Lung (tissue), 12 donors: ENCODE measurements around the gene UNC5B. TPM values are rescaled to one million over a fixed set of nuclear protein-coding genes. Genes with fewer than 3 reads are reported as not detected.

Experiments used
- ATAC-seq: fragments of 200-7000 bp; cut with Tn5 transposase; one replicate; pipeline ENCODE4 v1.9.1; 2020; ENCODE audit warnings: moderate number of reproducible peaks; ENCODE audit not compliant: insufficient read depth, low FRiP score
- DNase-seq, 3 donors: peaks; one replicate each; pipeline ENCODE4 v3.0.0-alpha.2; 2013 to 2017
- H3K27ac ChIP-seq, 2 donors: one replicate each; pipeline ENCODE4 v1.5.1; 2013; ENCODE audit warnings: mild to moderate bottlenecking in 2 of 2, moderate library complexity in 2 of 2, control low read depth in 1 of 2, inconsistent platforms in 1 of 2, low read depth in 1 of 2, low read length in 1 of 2
- H3K27me3 ChIP-seq, 3 donors: one replicate each; pipeline ENCODE4 v1.5.1; 2013; ENCODE audit warnings: low read length in 2 of 3; ENCODE audit not compliant: control insufficient read depth in 3 of 3, insufficient read depth in 3 of 3
- H3K36me3 ChIP-seq, 4 donors: one replicate each; pipeline ENCODE4 v1.5.1; 2013; ENCODE audit warnings: low read length in 4 of 4, mild to moderate bottlenecking in 1 of 4, moderate library complexity in 1 of 4; ENCODE audit not compliant: control insufficient read depth in 4 of 4, insufficient read depth in 4 of 4
- H3K4me1 ChIP-seq, 5 donors: one replicate each; pipeline ENCODE4 v1.5.1; 2013; ENCODE audit warnings: low read length in 5 of 5, mild to moderate bottlenecking in 2 of 5, moderate library complexity in 1 of 5; ENCODE audit not compliant: control insufficient read depth in 5 of 5, insufficient read depth in 5 of 5
- H3K4me3 ChIP-seq: one replicate; pipeline ENCODE4 v1.5.1; 2013; ENCODE audit warnings: mild to moderate bottlenecking, control low read depth, moderate library complexity
- H3K9ac ChIP-seq, 2 donors: one replicate each; pipeline ENCODE4 v1.5.1; 2013; ENCODE audit warnings: low read length in 2 of 2, control low read depth in 1 of 2; ENCODE audit not compliant: insufficient read depth in 1 of 2
- H3K9me3 ChIP-seq, 4 donors: one replicate each; pipeline ENCODE4 v1.5.1; 2013; ENCODE audit warnings: low read length in 3 of 4, mild to moderate bottlenecking in 1 of 4, moderate library complexity in 1 of 4; ENCODE audit not compliant: control insufficient read depth in 4 of 4, insufficient read depth in 3 of 4
- CTCF ChIP-seq: IDR thresholded peaks from 2 replicates; pipeline ENCODE4 v1.5.1; 2012; ENCODE audit warnings: mild to moderate bottlenecking; ENCODE audit errors: control extremely low read depth, extremely low read depth
- WGBS, 2 donors: extraction: QIAGEN DNeasy Blood & Tissue Kit; methylation state at CpG; one replicate each; pipeline ENCODE4 v1.1.7; 2013; 5-methylcytosine and 5-hydroxymethylcytosine counted together
- polyA plus RNA-seq, 2 donors: library from polyadenylated mRNA; stranded (reverse); fragments of 200-250 nt; gene quantifications; one replicate each; pipeline ENCODE4 v1.2.1, GENCODE V29; 2013
- total RNA-seq, 2 donors: library from RNA; depleted of rRNA in 1 of 2; stranded (reverse); fragments of >200 nt in 1 of 2; gene quantifications; one replicate each; pipeline ENCODE4 v1.2.1, GENCODE V29; 2014 to 2021
- donor health status: control.
- donor health status: control.
- donor health status: Bipolar disorder and iron deficiency.
- donor health status: healthy.
- donor health status: DM: yes; HTN: yes; CAD: no.

UNC5B gene
- total and polyA plus RNA-seq, 4 donors: 4.4 to 23.8 (median 8.3) TPM

GRCh38 chr10:71274901-71275796, 62.8 kb downstream of the UNC5B start:
- ATAC-seq (no peak), DNase-seq (no peak)
- Histone ChIP-seq H3K36me3 (peaks cover 0 to 5% (median 1%) of the 10 kb centered on the region in 4 donors), H3K4me3 (no peak overlapping the region), H3K9ac (no peak overlapping the region), H3K27me3 (no peaks in the 10 kb centered on the region), H3K27ac (no peak overlapping the region), H3K9me3 (no peaks in the 10 kb centered on the region), H3K4me1 (peaks cover 0 to 16% (median 6%) of the 10 kb centered on the region in 5 donors)
- WGBS, 2 donors: 47 to 63% methylated on average over 11 of the region's 11 CpGs
- TF ChIP-seq CTCF: no peak

GRCh38 chr10:71276873-71277272, 64.5 kb downstream of the UNC5B start:
- ATAC-seq: no peak

GRCh38 chr10:71277914-71278665, 65.7 kb downstream of the UNC5B start:
- 92 to 96% methylated on average over 11 of the region's 11 CpGs for WGBS, 2 donors
- TF ChIP-seq CTCF: no peak
- ATAC-seq (no peak), DNase-seq (no peak)
- H3K4me3 ChIP-seq: no peak overlapping the region
- H3K27ac ChIP-seq: no peak overlapping the region
- H3K9me3 ChIP-seq: no peaks in the 10 kb centered on the region
- peaks cover 0 to 11% (median 4%) of the 10 kb centered on the region in 4 donors for H3K36me3 ChIP-seq
- peaks cover 0 to 13% (median 5%) of the 10 kb centered on the region in 5 donors for H3K4me1 ChIP-seq
- H3K9ac ChIP-seq: no peak overlapping the region
- H3K27me3 ChIP-seq: no peaks in the 10 kb centered on the region

More at GRCh38 chr10:71276873-71277272, 64.5 kb downstream of the UNC5B start:
- peaks cover 0 to 19% (median 6%) of the 10 kb centered on the region in 5 donors for H3K4me1 ChIP-seq
- peaks cover 0 to 8% (median 1%) of the 10 kb centered on the region in 4 donors for H3K36me3 ChIP-seq
- 88 to 91% methylated on average over 9 of the region's 9 CpGs for WGBS, 2 donors
- H3K4me3 ChIP-seq: no peak overlapping the region
- H3K27me3 ChIP-seq: no peaks in the 10 kb centered on the region
- no peaks in the 10 kb centered on the region for H3K9me3 ChIP-seq
- no peak overlapping the region for H3K9ac ChIP-seq
- TF ChIP-seq CTCF: no peak
- DNase-seq: no peak
- no peak overlapping the region for H3K27ac ChIP-seq
